Muscle layer of duodenum (tissue), 2 donors: ENCODE results near the gene TUT4.

Experiments
- H3K27ac ChIP-seq: one replicate; pipeline ENCODE4 v1.7.0; 2013; ENCODE audit warnings: mild to moderate bottlenecking, low read length
- H3K27me3 ChIP-seq: one replicate; pipeline ENCODE4 v1.7.0; 2013; ENCODE audit warnings: low read depth, mild to moderate bottlenecking, control low read depth, low read length
- H3K36me3 ChIP-seq, 2 donors: one replicate each; pipeline ENCODE4 v1.7.0; 2013; ENCODE audit warnings: low read length in 2 of 2, control low read depth in 1 of 2, mild to moderate bottlenecking in 1 of 2; ENCODE audit not compliant: insufficient read depth in 2 of 2, control insufficient read depth in 1 of 2
- H3K4me1 ChIP-seq, 2 donors: one replicate each; pipeline ENCODE4 v1.7.0; 2013; ENCODE audit warnings: low read length in 2 of 2, mild to moderate bottlenecking in 2 of 2, control low read depth in 1 of 2, moderate library complexity in 1 of 2; ENCODE audit not compliant: insufficient read depth in 2 of 2, control insufficient read depth in 1 of 2
- H3K4me3 ChIP-seq, 2 donors: one replicate each; pipeline ENCODE4 v1.7.0; 2013; ENCODE audit warnings: low read length in 2 of 2, low read depth in 1 of 2, mild to moderate bottlenecking in 1 of 2
- H3K9me3 ChIP-seq, 2 donors: one replicate each; pipeline ENCODE4 v1.7.0; 2013; ENCODE audit warnings: low read length in 2 of 2, control low read depth in 1 of 2, mild to moderate bottlenecking in 1 of 2; ENCODE audit not compliant: control insufficient read depth in 1 of 2
- donor health status: healthy.

TUT4 gene

DNA sequence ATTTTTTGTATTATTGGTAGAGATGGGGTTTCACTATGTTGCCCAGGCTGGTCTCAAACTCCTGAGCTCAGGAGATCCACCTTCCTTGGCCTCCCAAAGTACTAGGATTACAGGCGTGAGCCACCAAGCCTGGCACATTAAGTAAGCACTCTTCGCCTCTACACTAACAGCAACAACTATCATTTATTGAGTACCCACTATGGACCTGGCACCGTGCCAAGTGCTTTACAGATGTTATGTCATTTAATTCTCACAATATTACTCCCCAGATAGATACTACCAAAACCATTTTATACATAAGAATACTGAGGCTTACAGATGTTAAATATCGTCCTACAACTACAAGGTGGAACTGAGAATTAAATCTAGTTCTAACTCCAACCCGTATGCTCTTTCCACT lies 50.1 kb downstream of the TUT4 start:
- Histone ChIP-seq H3K9me3 (no peaks in the 10 kb centered on the region), H3K36me3 (peaks cover 0 to 10% of the 10 kb centered on the region in 2 donors), H3K4me1 (no peaks in the 10 kb centered on the region), H3K4me3 (no peak overlapping the region), H3K27ac (no peak overlapping the region), H3K27me3 (no peaks in the 10 kb centered on the region)

GRCh38 chr1:52487632-52488031 lies 65.3 kb downstream of the TUT4 start:
- no peak overlapping the region for H3K4me3 ChIP-seq
- H3K27ac ChIP-seq, result no peak overlapping the region
- no peaks in the 10 kb centered on the region for H3K27me3 ChIP-seq
- H3K4me1 ChIP-seq, result no peaks in the 10 kb centered on the region
- peaks cover 0 to 20% of the 10 kb centered on the region in 2 donors for H3K36me3 ChIP-seq
- no peaks in the 10 kb centered on the region for H3K9me3 ChIP-seq

- Histone ChIP-seq H3K36me3 (peaks cover 8 to 21% of the 10 kb centered on the region in 2 donors), H3K4me3 (no peak overlapping the region), H3K4me1 (no peaks in the 10 kb centered on the region), H3K27ac (no peak overlapping the region), H3K9me3 (no peaks in the 10 kb centered on the region), H3K27me3 (no peaks in the 10 kb centered on the region)
Observed at GRCh38 chr1:52482326-52483004, 70.4 kb downstream of the TUT4 start.

- H3K4me3 ChIP-seq, result no peak overlapping the region
- peaks cover 17% of the 10 kb centered on the region in 2 donors for H3K36me3 ChIP-seq
- H3K27me3 ChIP-seq, result no peaks in the 10 kb centered on the region
- no peaks in the 10 kb centered on the region for H3K4me1 ChIP-seq
- no peak overlapping the region for H3K27ac ChIP-seq
- no peaks in the 10 kb centered on the region for H3K9me3 ChIP-seq
Observed at GRCh38 chr1:52479076-52479475, 73.8 kb downstream of the TUT4 start.

GRCh38 chr1:52477876-52478275 lies 75.0 kb downstream of the TUT4 start:
- Histone ChIP-seq H3K4me3 (no peak overlapping the region), H3K27ac (no peak overlapping the region), H3K9me3 (no peaks in the 10 kb centered on the region), H3K27me3 (no peaks in the 10 kb centered on the region), H3K36me3 (peaks cover 19 to 20% of the 10 kb centered on the region in 2 donors), H3K4me1 (no peaks in the 10 kb centered on the region)

GRCh38 chr1:52476943-52477342 lies 75.9 kb downstream of the TUT4 start:
- Histone ChIP-seq H3K36me3 (peaks cover 19 to 20% of the 10 kb centered on the region in 2 donors), H3K4me1 (no peaks in the 10 kb centered on the region), H3K9me3 (no peaks in the 10 kb centered on the region), H3K27ac (no peak overlapping the region), H3K27me3 (no peaks in the 10 kb centered on the region), H3K4me3 (no peak overlapping the region)

GRCh38 chr1:52474807-52475206 lies 78.1 kb downstream of the TUT4 start:
- H3K4me3 ChIP-seq, result no peak overlapping the region
- H3K4me1 ChIP-seq, result no peaks in the 10 kb centered on the region
- H3K36me3 ChIP-seq, result peaks cover 12 to 22% of the 10 kb centered on the region in 2 donors
- no peak overlapping the region for H3K27ac ChIP-seq
- H3K9me3 ChIP-seq, result no peaks in the 10 kb centered on the region
- no peaks in the 10 kb centered on the region for H3K27me3 ChIP-seq

DNA sequence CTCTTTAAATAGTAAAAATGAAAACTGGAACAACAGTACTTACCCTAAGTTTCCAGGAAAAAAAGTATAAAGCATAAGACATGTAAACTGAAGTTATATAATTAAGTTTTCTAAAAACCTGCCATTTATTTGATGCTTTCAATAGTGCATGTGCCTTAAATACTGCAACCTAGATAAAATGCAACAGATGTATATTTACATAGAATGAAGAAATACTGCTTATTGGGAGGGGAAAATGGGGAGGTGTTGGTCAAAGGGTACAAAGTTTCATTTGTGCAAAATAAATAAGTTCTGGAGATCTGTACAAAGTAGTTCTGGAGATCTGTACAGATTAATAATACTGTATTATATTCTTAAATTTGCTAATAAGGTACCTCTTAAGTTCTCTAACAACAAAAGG lies 79.9 kb downstream of the TUT4 start:
- no peaks in the 10 kb centered on the region for H3K9me3 ChIP-seq
- H3K27ac ChIP-seq, result no peak overlapping the region
- H3K36me3 ChIP-seq, result peaks cover 12 to 15% of the 10 kb centered on the region in 2 donors
- H3K4me1 ChIP-seq, result no peaks in the 10 kb centered on the region
- H3K27me3 ChIP-seq, result no peaks in the 10 kb centered on the region
- no peak overlapping the region for H3K4me3 ChIP-seq

- Histone ChIP-seq H3K27ac (no peak overlapping the region), H3K4me1 (no peaks in the 10 kb centered on the region), H3K4me3 (no peak overlapping the region), H3K36me3 (peaks cover 12 to 15% of the 10 kb centered on the region in 2 donors), H3K9me3 (no peaks in the 10 kb centered on the region), H3K27me3 (no peaks in the 10 kb centered on the region)
Observed at GRCh38 chr1:52472384-52472783, 80.5 kb downstream of the TUT4 start.

DNA sequence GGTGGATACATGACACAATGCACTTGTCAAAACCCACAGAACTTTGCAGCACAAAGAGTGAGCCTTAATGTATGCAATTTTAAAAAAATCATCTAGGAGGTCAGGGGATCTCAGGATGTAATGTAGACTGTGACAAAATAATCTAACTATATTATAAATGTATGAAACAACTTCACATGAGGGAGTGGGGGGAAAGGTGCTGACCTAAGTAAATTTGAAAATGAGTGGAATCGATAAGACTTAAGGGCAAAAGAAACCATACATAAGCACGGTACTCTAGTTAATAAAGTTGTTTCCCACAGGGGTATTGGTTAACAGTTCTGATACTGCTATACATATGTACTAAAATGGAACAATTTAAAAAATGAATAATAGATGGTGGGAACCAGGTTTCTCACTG lies 83.8 kb downstream of the TUT4 start:
- no peaks in the 10 kb centered on the region for H3K9me3 ChIP-seq
- H3K4me1 ChIP-seq, result no peaks in the 10 kb centered on the region
- no peak overlapping the region for H3K4me3 ChIP-seq
- H3K27ac ChIP-seq, result no peak overlapping the region
- peaks cover 3 to 11% of the 10 kb centered on the region in 2 donors for H3K36me3 ChIP-seq
- no peaks in the 10 kb centered on the region for H3K27me3 ChIP-seq

DNA sequence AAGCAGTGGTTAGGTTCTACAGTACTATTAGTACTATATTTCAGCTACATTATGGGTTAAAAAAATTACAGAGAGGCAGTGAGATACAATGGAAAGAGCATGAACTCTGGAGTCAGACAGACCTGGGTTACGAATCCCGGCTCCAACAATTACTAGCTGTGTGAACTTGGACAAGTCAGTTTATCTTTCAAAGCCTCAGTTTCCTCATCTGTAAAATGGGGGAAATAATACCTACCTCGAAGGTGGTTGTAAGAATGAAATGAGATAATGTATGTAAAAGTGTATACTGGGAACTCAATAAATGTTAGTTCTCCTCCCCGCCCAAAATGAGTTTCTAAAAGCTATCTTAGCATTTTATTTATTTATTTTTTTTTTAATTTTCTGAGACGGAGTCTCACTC lies 89.0 kb downstream of the TUT4 start:
- no peaks in the 10 kb centered on the region for H3K9me3 ChIP-seq
- H3K36me3 ChIP-seq, result no peaks in the 10 kb centered on the region
- H3K4me1 ChIP-seq, result no peaks in the 10 kb centered on the region
- H3K27ac ChIP-seq, result no peak overlapping the region
- H3K27me3 ChIP-seq, result no peaks in the 10 kb centered on the region
- H3K4me3 ChIP-seq, result no peak overlapping the region

DNA sequence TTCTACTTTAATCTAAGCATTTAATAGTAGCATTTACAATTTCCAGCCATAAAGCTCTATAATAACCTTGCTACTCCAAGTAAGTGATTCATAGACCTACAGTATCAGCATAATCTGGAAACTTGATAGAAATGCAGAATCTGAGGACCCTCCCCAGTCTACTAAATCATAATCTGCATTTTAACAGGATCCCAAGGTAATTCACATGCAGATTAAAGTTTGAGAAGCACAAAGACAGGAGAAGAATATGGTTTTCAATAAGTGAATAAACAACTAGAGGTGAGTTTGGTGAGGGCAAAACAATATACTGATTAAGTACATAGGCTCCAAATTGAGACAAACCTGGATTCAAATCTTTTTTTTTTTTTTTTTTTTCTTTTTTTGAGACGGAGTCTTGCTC lies 91.1 kb downstream of the TUT4 start:
- no peaks in the 10 kb centered on the region for H3K9me3 ChIP-seq
- H3K4me1 ChIP-seq, result no peaks in the 10 kb centered on the region
- H3K27ac ChIP-seq, result no peak overlapping the region
- no peaks in the 10 kb centered on the region for H3K27me3 ChIP-seq
- H3K36me3 ChIP-seq, result peaks cover 0 to 6% of the 10 kb centered on the region in 2 donors
- no peak overlapping the region for H3K4me3 ChIP-seq
